SK-N-SH (cell line): Measurements from ENCODE around the gene PODXL2.

Experiments used
- CHD2 ChIP-seq: fragments of 150-350 bp; IDR thresholded peaks from 2 replicates; pipeline ENCODE4 v1.6.1; 2018; ENCODE audit warnings: low read length; ENCODE audit not compliant: partially characterized antibody
- FOSL2 ChIP-seq: IDR thresholded peaks from 2 replicates; pipeline ENCODE4 v1.4.0; 2012; ENCODE audit warnings: low read depth, mild to moderate bottlenecking, moderate library complexity, borderline replicate concordance
- GABPA ChIP-seq: IDR thresholded peaks from 2 replicates; pipeline ENCODE4 v1.4.0; 2012; ENCODE audit warnings: low read depth, mild to moderate bottlenecking
- POLR2AphosphoS5 ChIP-seq: IDR thresholded peaks from 2 replicates; pipeline ENCODE4 v1.6.1; 2012; ENCODE audit warnings: low read depth, low read length
- RAD21 ChIP-seq: IDR thresholded peaks from 2 replicates; pipeline ENCODE4 v1.6.1; 2012; ENCODE audit warnings: mild to moderate bottlenecking, low read length
- TAF1 ChIP-seq: IDR thresholded peaks from 2 replicates; pipeline ENCODE4 v1.6.1; 2012; ENCODE audit warnings: low read depth, mild to moderate bottlenecking, low read length, moderate library complexity, borderline replicate concordance
- YY1 ChIP-seq: IDR thresholded peaks from 2 replicates; pipeline ENCODE4 v1.4.0; 2012; ENCODE audit warnings: low read depth, mild to moderate bottlenecking
- TF ChIP-seq, protein P1 (sequence below): IDR thresholded peaks from 2 replicates; pipeline ENCODE4 v1.6.1; 2012; ENCODE audit warnings: mild to moderate bottlenecking, low read depth, low read length, moderate library complexity
- TF ChIP-seq, protein P2 (sequence below): fragments of 200-600 bp; sonication (generic); IDR thresholded peaks from 2 replicates; pipeline ENCODE4 v1.6.1; 2017; ENCODE audit warnings: antibody characterized with exemption, mild to moderate bottlenecking, moderate library complexity

DNA sequence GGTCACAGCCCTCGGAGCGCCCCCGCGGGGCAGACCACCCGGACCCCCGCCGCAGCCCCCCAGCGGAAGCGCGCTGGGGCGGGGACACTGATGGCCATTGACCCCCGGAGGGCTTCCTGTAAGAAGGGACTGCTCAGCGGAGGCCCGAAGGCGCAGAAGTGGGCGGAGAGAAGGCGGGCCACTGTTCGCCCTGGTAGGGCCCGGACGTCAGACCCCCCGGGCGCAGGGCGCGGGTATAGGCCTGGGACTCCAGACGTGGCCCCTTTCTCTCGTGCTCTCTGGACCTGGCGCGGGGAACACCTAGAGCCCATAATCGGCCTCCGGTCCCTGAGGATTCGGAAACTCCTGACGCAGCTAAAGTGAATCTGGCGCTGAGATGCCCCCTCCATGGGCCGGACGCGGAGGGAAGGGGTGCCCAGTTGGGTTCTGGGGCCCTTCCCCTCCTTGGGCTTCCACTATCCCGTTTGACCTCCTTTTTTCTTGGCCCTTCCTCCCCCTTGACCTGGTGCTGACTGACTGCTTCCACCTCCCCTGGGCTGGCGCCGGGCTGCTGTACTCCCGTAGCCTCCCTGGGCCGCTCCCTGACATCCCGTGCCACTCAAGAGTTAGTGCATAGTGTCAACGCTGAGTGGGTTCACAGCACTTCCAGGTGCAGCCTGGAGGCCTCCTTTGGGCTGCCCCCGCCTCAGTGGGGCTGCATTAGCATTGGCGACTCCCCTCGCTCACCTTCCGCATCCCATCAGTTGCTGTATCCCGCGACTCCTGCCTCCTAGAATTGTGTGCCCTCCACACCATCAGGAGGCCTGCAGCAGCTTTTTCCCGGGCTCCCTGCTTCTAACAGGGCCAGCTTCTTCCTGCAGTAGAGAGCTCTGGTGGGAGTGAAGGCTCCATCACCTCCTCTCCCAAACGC, 44.5 kb downstream of the PODXL2 start:
- TF ChIP-seq POLR2AphosphoS5: no peak
- TF ChIP-seq, protein P1, sequence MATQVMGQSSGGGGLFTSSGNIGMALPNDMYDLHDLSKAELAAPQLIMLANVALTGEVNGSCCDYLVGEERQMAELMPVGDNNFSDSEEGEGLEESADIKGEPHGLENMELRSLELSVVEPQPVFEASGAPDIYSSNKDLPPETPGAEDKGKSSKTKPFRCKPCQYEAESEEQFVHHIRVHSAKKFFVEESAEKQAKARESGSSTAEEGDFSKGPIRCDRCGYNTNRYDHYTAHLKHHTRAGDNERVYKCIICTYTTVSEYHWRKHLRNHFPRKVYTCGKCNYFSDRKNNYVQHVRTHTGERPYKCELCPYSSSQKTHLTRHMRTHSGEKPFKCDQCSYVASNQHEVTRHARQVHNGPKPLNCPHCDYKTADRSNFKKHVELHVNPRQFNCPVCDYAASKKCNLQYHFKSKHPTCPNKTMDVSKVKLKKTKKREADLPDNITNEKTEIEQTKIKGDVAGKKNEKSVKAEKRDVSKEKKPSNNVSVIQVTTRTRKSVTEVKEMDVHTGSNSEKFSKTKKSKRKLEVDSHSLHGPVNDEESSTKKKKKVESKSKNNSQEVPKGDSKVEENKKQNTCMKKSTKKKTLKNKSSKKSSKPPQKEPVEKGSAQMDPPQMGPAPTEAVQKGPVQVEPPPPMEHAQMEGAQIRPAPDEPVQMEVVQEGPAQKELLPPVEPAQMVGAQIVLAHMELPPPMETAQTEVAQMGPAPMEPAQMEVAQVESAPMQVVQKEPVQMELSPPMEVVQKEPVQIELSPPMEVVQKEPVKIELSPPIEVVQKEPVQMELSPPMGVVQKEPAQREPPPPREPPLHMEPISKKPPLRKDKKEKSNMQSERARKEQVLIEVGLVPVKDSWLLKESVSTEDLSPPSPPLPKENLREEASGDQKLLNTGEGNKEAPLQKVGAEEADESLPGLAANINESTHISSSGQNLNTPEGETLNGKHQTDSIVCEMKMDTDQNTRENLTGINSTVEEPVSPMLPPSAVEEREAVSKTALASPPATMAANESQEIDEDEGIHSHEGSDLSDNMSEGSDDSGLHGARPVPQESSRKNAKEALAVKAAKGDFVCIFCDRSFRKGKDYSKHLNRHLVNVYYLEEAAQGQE: no peak
- no peak for TF ChIP-seq YY1
- TF ChIP-seq, protein P2, sequence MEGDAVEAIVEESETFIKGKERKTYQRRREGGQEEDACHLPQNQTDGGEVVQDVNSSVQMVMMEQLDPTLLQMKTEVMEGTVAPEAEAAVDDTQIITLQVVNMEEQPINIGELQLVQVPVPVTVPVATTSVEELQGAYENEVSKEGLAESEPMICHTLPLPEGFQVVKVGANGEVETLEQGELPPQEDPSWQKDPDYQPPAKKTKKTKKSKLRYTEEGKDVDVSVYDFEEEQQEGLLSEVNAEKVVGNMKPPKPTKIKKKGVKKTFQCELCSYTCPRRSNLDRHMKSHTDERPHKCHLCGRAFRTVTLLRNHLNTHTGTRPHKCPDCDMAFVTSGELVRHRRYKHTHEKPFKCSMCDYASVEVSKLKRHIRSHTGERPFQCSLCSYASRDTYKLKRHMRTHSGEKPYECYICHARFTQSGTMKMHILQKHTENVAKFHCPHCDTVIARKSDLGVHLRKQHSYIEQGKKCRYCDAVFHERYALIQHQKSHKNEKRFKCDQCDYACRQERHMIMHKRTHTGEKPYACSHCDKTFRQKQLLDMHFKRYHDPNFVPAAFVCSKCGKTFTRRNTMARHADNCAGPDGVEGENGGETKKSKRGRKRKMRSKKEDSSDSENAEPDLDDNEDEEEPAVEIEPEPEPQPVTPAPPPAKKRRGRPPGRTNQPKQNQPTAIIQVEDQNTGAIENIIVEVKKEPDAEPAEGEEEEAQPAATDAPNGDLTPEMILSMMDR: 0 out of 2 replicates have a peak, but pooled peaks have one; percentile 7
- TF ChIP-seq GABPA: no peak
- TF ChIP-seq TAF1: no peak
- TF ChIP-seq CHD2: no peak
- no peak for TF ChIP-seq FOSL2
- peak; percentile 1; the same call in 1 of the 2 replicates for TF ChIP-seq RAD21
